PC-9 (cell line): ENCODE measurements around the gene ZBTB7C.

Experiments used
- EZH2 ChIP-seq: fragments of 200-600 bp; sonication (generic); IDR thresholded peaks from 2 replicates; pipeline ENCODE4 v1.8.0; 2017; ENCODE audit warnings: antibody characterized with exemption, low read depth
- TF ChIP-seq, protein P1 (sequence below): fragments of 200-600 bp; sonication (generic); conservative IDR thresholded peaks from 2 replicates; pipeline ENCODE4 v1.6.1; 2017; ENCODE audit warnings: mixed run types, antibody characterized with exemption, mild to moderate bottlenecking, moderate library complexity

DNA sequence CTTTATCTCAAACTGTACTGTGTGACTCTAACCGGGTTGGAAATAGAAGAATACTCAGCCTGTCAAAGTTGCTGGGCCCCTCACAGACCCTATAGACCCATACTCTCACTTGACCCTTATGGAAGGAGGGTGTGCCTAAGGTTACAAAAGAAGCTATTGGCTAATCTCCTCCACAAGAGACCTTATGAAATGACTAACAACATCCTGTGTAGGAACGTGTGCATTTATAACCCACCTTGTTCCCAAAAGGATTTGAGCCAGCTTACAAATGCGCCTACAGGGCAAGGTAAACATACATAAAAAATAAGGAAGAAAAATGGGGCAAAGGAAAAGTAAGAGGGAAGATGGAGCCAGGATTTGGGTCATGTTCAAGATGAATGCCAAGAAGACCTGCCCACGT, 253.3 kb downstream of the ZBTB7C start:
- TF ChIP-seq, protein P1, sequence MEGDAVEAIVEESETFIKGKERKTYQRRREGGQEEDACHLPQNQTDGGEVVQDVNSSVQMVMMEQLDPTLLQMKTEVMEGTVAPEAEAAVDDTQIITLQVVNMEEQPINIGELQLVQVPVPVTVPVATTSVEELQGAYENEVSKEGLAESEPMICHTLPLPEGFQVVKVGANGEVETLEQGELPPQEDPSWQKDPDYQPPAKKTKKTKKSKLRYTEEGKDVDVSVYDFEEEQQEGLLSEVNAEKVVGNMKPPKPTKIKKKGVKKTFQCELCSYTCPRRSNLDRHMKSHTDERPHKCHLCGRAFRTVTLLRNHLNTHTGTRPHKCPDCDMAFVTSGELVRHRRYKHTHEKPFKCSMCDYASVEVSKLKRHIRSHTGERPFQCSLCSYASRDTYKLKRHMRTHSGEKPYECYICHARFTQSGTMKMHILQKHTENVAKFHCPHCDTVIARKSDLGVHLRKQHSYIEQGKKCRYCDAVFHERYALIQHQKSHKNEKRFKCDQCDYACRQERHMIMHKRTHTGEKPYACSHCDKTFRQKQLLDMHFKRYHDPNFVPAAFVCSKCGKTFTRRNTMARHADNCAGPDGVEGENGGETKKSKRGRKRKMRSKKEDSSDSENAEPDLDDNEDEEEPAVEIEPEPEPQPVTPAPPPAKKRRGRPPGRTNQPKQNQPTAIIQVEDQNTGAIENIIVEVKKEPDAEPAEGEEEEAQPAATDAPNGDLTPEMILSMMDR = no peak
- no peak for TF ChIP-seq EZH2
